Measurements from ENCODE around the gene DGKA.
"Not testable (repeated sequence)": the region's sequence is repeated elsewhere in the genome, so short reads cannot be mapped to it uniquely, and the experiment has no call there.

DGKA gene

DNA sequence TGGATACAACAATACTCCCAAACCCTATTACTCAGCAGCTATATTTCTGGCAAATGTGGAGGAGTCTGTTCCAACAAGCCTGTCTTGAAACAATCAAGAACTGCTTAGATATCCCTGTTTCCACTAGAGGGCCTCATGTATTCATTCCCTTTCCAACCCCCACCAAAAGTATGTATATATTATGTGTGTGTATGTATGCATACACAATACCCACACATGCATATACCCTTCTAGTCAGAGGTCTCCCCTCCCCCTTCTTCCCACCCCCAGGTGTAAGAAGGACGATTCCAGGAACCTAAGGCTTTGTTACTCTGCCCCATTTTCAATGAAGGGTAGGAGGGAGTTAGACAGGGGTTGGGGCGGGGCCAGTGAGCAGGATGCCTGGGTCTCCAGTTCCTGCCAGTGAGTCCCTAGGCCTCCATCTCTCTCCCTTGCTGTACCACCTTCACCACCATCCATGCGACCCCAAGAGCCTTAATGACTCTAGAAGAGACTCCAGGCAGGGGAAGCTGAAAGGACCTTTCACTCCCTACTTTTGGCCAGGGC lies at the start of gene DGKA:
TSS of gene DGKA (plus strand) at position 392 of the 546 bp plus-strand sequence. CDS start 5,342 bp downstream, outside the sequence.
- peak; percentile 19 for DNase-seq

DNA sequence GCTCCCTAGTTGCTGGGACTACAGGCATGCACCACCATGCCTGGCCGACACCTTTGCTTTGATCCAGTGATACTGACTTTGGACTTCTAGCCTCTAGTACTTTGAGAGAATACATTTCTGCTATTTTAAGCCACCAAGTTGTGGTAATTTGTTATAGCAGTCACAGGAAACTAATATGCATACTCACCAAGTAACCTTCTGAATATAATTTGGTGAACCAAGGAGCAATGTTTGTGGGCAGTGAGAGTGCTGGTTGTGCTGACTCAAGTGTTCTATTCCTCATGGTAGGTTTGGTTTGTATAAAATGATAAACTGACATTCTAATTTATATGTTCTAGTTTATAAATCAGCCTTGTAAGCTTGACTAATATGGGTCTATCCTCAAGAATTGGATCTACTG lies 45.8 kb upstream of the DGKA start:
- DNase-seq, result no peak

GRCh38 chr12:55891310-55891709 lies 39.7 kb upstream of the DGKA start:
- DNase-seq, result no peak

- DNase-seq, result no peak
Observed at GRCh38 chr12:55893723-55894122, 37.2 kb upstream of the DGKA start.

- no peak for DNase-seq
Observed at GRCh38 chr12:55899082-55899481, 31.9 kb upstream of the DGKA start.

GRCh38 chr12:55901881-55902490 lies 29.0 kb upstream of the DGKA start:
- DNase-seq, result no peak

- DNase-seq, result no peak
Observed at GRCh38 chr12:55906056-55906455, 24.9 kb upstream of the DGKA start.

GRCh38 chr12:55908726-55909512 lies 22.0 kb upstream of the DGKA start:
- DNase-seq, result no peak

DNA sequence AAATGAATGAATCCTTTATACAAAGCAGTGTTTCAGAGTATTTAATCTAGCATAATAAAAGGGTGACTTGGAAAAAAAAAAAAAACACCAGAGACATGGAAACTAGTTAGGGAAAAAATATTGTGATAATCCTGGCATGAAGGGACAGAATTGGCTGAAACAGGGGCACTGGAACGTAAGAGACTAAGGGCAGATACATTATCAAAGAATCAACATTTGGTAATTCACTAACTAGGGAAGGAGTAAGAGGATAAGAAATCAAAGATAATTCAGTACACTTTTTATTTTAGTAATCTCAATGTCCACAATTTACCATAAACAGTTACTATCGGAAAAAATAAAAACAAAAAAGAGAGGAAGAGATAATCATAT lies 21.5 kb upstream of the DGKA start:
- no peak for DNase-seq

GRCh38 chr12:55912908-55913307 lies 18.1 kb upstream of the DGKA start:
- DNase-seq, result no peak

- DNase-seq, result no peak
Observed at GRCh38 chr12:55915482-55915859, 15.5 kb upstream of the DGKA start.

DNA sequence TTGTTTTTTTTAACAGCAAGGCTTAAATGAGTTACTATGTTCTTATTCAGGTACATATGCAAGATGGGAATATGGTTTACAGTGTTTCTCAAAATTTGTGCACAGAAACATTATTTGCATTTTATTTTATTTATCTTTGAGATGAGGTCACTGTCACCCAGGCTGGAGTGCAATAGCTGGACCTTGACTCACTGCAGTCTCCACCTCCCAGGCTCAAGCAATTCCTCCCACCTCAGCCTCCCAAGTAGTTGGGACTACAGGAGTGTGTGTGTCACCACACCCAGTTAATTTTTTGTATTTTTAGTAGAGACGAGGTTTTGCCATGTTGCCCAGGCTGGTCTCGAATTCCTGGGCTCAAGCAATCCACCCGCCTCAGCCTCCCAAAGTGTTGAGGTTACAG lies 11.9 kb upstream of the DGKA start:
- DNase-seq, result not testable (repeated sequence)

- no peak for DNase-seq
Observed at GRCh38 chr12:55922126-55922525, 8.8 kb upstream of the DGKA start.

DNA sequence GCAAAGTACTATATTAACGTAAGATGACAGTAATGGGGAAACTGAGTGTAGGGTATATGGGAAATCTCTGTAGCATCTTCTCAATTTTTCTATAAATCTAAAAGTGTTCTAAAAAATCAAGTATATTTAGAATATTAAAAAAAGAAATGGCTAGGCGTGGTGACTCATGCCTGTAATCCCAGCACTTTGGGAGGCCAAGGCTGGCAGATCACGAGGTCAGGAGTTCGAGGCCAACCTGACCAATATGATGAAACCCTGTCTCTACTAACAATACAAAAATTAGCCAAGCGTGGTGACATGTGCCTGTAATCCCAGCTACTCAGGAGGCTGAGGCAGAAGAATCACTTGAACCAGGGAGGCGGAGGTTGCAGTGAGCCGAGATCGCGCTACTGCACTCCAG lies 7.3 kb upstream of the DGKA start:
- not testable (repeated sequence) for DNase-seq

GRCh38 chr12:55925371-55925770 lies 5.6 kb upstream of the DGKA start:
- DNase-seq, result no peak

DNA sequence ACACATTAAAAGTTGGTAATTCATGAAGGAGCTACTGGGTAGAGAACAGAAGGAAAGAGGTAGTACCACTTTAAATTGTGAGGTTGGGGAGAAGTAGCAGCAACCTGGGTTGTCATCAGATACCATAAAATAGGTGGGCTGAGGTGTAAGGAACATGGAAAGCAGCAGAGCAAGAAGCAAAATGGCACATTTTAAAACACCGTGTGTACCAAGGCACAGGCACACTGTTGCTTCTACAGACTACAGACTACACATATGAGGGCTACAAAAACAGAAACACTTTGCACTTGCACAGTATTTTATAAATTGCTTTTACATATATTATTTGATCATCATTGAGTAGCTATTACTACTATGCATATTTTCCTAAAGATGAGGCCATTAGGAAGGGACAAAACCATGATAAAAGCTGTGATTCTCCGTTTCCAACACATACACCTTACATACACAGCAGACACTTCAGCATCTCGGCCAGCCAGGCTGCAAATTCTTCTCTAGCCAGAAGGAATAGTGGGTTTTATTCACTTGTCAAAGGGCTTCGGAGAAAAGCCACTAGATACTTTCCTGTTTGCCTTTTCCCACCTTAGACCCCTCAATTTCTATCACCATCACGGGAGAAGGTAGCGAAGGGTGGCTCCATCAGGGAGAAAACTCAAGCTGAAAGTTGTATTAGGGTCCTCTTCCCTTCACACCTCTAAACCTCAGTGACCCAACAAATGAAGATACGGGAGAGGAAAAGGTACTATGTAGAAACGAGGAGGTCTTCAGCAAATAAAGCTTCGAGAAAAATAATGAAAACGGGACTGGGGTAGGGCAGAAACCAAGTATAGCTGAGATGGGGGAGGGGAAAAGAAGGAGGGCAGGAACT lies 4.9 kb upstream of the DGKA start:
- DNase-seq, result no peak

DNA sequence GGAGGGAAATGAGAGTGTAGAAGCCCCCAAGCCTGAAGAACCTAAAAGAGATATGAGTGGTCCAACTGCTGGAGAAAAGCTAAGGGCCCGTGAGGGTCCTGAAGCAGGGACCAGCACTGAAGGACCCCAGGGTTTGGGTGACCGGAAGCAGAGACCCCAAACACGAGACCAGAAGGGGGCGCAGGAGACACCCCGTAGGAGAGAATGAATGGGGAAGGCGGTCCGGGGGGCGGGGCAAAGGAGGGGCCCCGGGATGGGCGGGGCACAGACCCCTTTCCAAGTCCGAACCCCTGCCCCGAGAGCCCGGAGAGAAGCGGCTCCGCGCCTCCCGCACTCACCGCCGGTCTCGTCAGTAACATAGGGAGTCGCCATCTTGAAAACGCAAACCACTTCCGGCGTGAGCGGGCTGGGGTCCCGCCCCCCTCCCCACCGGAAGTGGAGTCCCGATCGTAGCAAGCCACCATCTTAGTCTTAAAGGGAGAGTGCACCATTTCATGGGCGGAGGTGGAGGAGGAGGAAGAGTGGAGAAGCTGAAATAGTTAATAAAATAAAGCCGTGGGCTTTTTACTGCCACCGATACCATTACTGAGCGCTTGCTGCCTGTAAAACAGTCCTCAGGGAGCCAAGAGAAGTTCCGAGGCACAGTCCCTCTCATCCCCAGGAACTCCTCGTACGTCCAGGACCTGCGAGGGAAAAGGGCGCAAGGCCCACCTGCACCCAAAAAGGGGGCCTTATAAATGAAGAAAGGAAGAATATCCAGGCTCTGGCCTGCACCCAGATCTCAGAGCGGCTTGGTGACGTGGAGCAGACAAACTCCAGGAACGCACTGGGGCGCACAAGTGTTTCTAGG lies 4.0 kb upstream of the DGKA start:
- peak; percentile 79 for DNase-seq

DNA sequence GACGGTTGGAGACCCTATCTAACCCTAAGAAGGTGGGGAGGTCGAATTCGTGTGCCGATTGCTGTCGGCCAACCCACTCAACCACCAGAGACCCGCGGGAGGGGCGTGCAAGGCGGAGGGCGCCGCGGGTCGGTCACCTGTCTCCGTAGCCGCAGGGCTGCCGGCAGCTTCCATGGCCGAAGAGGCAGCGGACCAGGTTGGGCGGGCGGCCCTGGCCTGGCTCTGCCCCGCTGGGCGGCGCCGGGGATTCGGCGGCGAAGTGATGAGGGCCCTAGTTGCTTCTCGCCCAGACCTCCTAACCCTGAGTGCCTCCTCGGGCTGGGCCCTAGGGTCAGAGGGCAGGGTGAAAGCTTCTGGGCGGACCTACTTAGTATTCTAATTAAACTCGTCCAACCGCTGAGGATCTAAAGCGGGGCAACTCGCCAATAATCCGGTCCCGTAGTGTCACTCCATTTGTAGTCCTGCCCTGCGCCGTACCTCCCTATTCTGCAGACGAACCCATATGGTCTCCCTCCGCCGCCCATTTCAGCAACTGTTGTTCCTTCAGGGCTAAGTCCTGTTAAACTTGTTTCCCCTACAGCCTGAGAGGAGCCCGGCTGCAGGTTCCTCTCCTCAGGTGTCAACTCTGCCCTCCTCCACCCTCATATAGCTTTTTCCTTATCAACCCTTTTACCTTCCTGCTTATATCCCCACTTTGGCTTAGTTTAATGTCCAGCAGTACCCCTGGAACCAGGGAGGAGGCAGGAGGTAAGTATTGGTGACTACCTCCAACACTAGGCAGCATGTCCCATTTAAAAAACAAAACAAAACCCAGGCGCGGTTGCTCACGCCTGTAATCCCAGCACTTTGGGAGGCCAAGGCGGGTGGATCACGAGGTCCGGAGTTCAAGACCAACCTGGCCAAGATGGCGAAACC lies 3.1 kb upstream of the DGKA start, which contains the start of gene PYM1:
TSS of gene PYM1 (minus strand) at position 307 of the 915 bp plus-strand sequence. CDS start at position 174, 133 bp downstream.
- DNase-seq, result peak; percentile 54

- no peak for DNase-seq
Observed at GRCh38 chr12:55929306-55929791, 1.6 kb upstream of the DGKA start.

- DNase-seq, result no peak
Observed at GRCh38 chr12:55931317-55931779, 386 bp downstream of the DGKA start.

Measured in NCI-H2081 treated with DMSO at 0.1 percent for 48 hours (cell line).